HepG2 (cell line): ENCODE data around the gene TM9SF3. TPM values are rescaled to one million over a fixed set of nuclear protein-coding genes. Genes with fewer than 3 reads are reported as not detected.

Experiments used
- AKAP8 ChIP-seq: sonication (generic); formaldehyde crosslinking; IDR thresholded peaks from 2 replicates; pipeline ENCODE4 v1.5.1; 2020; ENCODE audit warnings: mild to moderate bottlenecking, missing genetic modification reagents
- ARNTL ChIP-seq: sonication (generic); formaldehyde crosslinking; IDR thresholded peaks from 2 replicates; pipeline ENCODE4 v1.4.0; 2020; ENCODE audit warnings: mild to moderate bottlenecking, missing genetic modification reagents
- CCDC6 ChIP-seq: sonication (generic); formaldehyde crosslinking; IDR thresholded peaks from 2 replicates; pipeline ENCODE4 v1.8.1; 2022; ENCODE audit warnings: mild to moderate bottlenecking, missing genetic modification reagents, moderate library complexity
- HOXA5 ChIP-seq: sonication (generic); formaldehyde crosslinking; IDR thresholded peaks from 2 replicates; pipeline ENCODE4 v1.4.0; 2020; ENCODE audit warnings: missing genetic modification reagents
- IRF2 ChIP-seq: IDR thresholded peaks from 2 replicates; pipeline ENCODE4 v1.6.1; 2018; ENCODE audit warnings: missing genetic modification reagents, missing compliant biosample characterization
- KDM5B ChIP-seq: sonication (generic); formaldehyde crosslinking; IDR thresholded peaks from 2 replicates; pipeline ENCODE4 v1.4.0; 2020; ENCODE audit warnings: missing genetic modification reagents, mild to moderate bottlenecking, borderline replicate concordance
- KMT2B ChIP-seq: IDR thresholded peaks from 2 replicates; pipeline ENCODE4 v1.6.1; 2016; ENCODE audit warnings: missing genetic modification reagents, missing compliant biosample characterization
- NFKB2 ChIP-seq: sonication (generic); formaldehyde crosslinking; IDR thresholded peaks from 2 replicates; pipeline ENCODE4 v1.4.0; 2020; ENCODE audit warnings: missing genetic modification reagents, borderline replicate concordance
- SP4 ChIP-seq: sonication (generic); formaldehyde crosslinking; IDR thresholded peaks from 2 replicates; pipeline ENCODE4 v1.8.1; 2023; ENCODE audit warnings: mild to moderate bottlenecking, missing genetic modification reagents
- THRA ChIP-seq: sonication (generic); formaldehyde crosslinking; IDR thresholded peaks from 2 replicates; pipeline ENCODE4 v1.4.0; 2020; ENCODE audit warnings: missing genetic modification reagents, borderline replicate concordance
- ZFP37 ChIP-seq: sonication (generic); formaldehyde crosslinking; IDR thresholded peaks from 2 replicates; pipeline ENCODE4 v1.4.0; 2020; ENCODE audit warnings: missing genetic modification reagents, borderline replicate concordance
- ZNF143 ChIP-seq: sonication (generic); formaldehyde crosslinking; IDR thresholded peaks from 2 replicates; pipeline ENCODE4 v1.4.0; 2020; ENCODE audit warnings: missing genetic modification reagents
- ZNF263 ChIP-seq: sonication (generic); formaldehyde crosslinking; IDR thresholded peaks from 2 replicates; pipeline ENCODE4 v1.4.0; 2020; ENCODE audit warnings: missing genetic modification reagents
- ZNF333 ChIP-seq: sonication (generic); formaldehyde crosslinking; IDR thresholded peaks from 2 replicates; pipeline ENCODE4 v1.4.0; 2020; ENCODE audit warnings: mild to moderate bottlenecking, missing genetic modification reagents, borderline replicate concordance
- ZNF609 ChIP-seq: sonication (generic); formaldehyde crosslinking; IDR thresholded peaks from 2 replicates; pipeline ENCODE4 v1.4.0; 2020; ENCODE audit warnings: mild to moderate bottlenecking, missing genetic modification reagents, borderline replicate concordance
- ZNF616 ChIP-seq: sonication (generic); formaldehyde crosslinking; IDR thresholded peaks from 2 replicates; pipeline ENCODE4 v1.5.0; 2020; ENCODE audit warnings: low read depth, mild to moderate bottlenecking, missing genetic modification reagents
- ZNF724P ChIP-seq: sonication (generic); formaldehyde crosslinking; IDR thresholded peaks from 2 replicates; pipeline ENCODE4 v1.8.0; 2022; ENCODE audit warnings: missing genetic modification reagents, borderline replicate concordance
- polyA plus RNA-seq, 8 experiments: library from polyadenylated mRNA; depleted of rRNA in 3 of 8; stranded (reverse) in 7 of 8; unstranded in 1 of 8; fragments of >200 nt; fragmentation: Illumina TruSeq in 4 of 8; extraction: Trizol in 4 of 8; gene quantifications; 2 replicates each; pipeline versions ENCODE4 v1.2.1 to v1.2.3, GENCODE V29; 2011 to 2016; ENCODE audit warnings: low read depth in 4 of 8, missing spikeins in 1 of 8, mixed read lengths in 1 of 8; ENCODE audit not compliant: insufficient read depth in 1 of 8
- total RNA-seq, 5 experiments: library from RNA; depleted of rRNA; stranded (reverse); fragments of >200 nt; fragmentation: Illumina TruSeq; extraction: Trizol; gene quantifications; 2 replicates each; pipeline ENCODE4 v1.2.3, GENCODE V29; 2016; ENCODE audit warnings: low read depth in 1 of 5
- TF ChIP-seq, protein P1 (sequence below): IDR thresholded peaks from 2 replicates; pipeline ENCODE4 v1.6.1; 2016; ENCODE audit warnings: missing compliant biosample characterization, missing genetic modification reagents, borderline replicate concordance
- TF ChIP-seq, protein P2 (sequence below): sonication (generic); formaldehyde crosslinking; IDR thresholded peaks from 2 replicates; pipeline ENCODE4 v1.4.0; 2020; ENCODE audit warnings: missing genetic modification reagents

The TM9SF3 gene
- total and polyA plus RNA-seq, 2 of the 13 experiments (the other 11 are each of a cell fraction or from before 2014, with no cell fraction given): 43.8 to 120 TPM

GRCh38 chr10:96513698-96514561 lies 72.9 kb downstream of the TM9SF3 start, which contains the start of gene TLL2 (continued):
- TF ChIP-seq, protein P1, sequence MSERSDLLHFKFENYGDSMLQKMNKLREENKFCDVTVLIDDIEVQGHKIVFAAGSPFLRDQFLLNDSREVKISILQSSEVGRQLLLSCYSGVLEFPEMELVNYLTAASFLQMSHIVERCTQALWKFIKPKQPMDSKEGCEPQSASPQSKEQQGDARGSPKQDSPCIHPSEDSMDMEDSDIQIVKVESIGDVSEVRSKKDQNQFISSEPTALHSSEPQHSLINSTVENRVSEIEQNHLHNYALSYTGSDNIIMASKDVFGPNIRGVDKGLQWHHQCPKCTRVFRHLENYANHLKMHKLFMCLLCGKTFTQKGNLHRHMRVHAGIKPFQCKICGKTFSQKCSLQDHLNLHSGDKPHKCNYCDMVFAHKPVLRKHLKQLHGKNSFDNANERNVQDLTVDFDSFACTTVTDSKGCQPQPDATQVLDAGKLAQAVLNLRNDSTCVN (CRISPR knock-in tag): 0 out of 2 replicates have a peak, but pooled peaks have one; percentile 17
- 0 out of 2 replicates have a peak, but pooled peaks have one; percentile 32 for TF ChIP-seq ZNF143 (CRISPR knock-in tag)
- no peak; the same call in 1 of the 2 replicates for TF ChIP-seq ZNF724P
- TF ChIP-seq ZNF609 (CRISPR knock-in tag): peak; percentile 37; the same call in 1 of the 2 replicates
- 0 out of 2 replicates have a peak, but pooled peaks have one; percentile 42 for TF ChIP-seq THRA (CRISPR knock-in tag)
- peak; percentile 51 for TF ChIP-seq ZNF263 (CRISPR knock-in tag)
- TF ChIP-seq NFKB2 (CRISPR knock-in tag): peak; percentile 74; the same call in 1 of the 2 replicates
- TF ChIP-seq, protein P2, sequence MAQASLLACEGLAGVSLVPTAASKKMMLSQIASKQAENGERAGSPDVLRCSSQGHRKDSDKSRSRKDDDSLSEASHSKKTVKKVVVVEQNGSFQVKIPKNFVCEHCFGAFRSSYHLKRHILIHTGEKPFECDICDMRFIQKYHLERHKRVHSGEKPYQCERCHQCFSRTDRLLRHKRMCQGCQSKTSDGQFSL: 0 out of 2 replicates have a peak, but pooled peaks have one; percentile 46
- peak; percentile 51; the same call in 1 of the 2 replicates for TF ChIP-seq ZNF616 (CRISPR knock-in tag)
- peak; percentile 79; the same call in 1 of the 2 replicates for TF ChIP-seq CCDC6
- TF ChIP-seq AKAP8: 0 out of 2 replicates have a peak, but pooled peaks have one; percentile 22
- TF ChIP-seq ZNF333 (CRISPR knock-in tag): 0 out of 2 replicates have a peak, but pooled peaks have one; percentile 48
- 0 out of 2 replicates have a peak, but pooled peaks have one; percentile 19 for TF ChIP-seq ZFP37 (CRISPR knock-in tag)
- no peak for TF ChIP-seq ARNTL
- peak; percentile 56; the same call in 1 of the 2 replicates for TF ChIP-seq SP4 (CRISPR knock-in tag)
- peak; percentile 72 for TF ChIP-seq KMT2B (CRISPR knock-in tag)
- TF ChIP-seq KDM5B: peak; percentile 78; the same call in 1 of the 2 replicates
- peak; percentile 48; the same call in 1 of the 2 replicates for TF ChIP-seq HOXA5 (CRISPR knock-in tag)
- 0 out of 2 replicates have a peak, but pooled peaks have one; percentile 16 for TF ChIP-seq IRF2 (CRISPR knock-in tag)
